Measurements from ENCODE around the gene ABRACL.

Gene ABRACL

DNA sequence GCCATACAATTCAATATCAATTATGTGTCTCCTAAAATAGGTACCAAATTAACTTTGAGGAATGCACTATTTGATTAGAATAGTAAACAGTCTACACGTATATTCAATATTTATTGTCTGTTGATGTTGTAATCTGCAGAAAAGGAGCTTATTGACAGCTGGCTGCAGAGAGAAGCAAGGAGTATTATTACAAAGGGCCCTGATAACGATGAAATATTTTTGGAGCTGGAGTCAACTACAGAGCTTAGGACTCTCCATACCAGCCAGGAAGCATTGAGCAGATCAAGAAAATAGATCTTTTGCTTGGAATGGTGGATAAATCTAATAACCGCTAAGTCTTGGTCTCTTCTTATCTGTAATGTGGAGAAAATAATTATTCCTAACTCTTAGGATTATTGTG is 25.5 kb downstream of the ABRACL start:
- no peaks in the 10 kb centered on the region for H3K36me3 Mint-ChIP-seq (ENCODE audit: low read depth)
- no peak overlapping the region for H3K4me3 Mint-ChIP-seq
- no peaks in the 10 kb centered on the region for H3K9me3 Mint-ChIP-seq
- no peak overlapping the region for H3K27ac Mint-ChIP-seq
- no peak for DNase-seq
- TF ChIP-seq, protein P1, sequence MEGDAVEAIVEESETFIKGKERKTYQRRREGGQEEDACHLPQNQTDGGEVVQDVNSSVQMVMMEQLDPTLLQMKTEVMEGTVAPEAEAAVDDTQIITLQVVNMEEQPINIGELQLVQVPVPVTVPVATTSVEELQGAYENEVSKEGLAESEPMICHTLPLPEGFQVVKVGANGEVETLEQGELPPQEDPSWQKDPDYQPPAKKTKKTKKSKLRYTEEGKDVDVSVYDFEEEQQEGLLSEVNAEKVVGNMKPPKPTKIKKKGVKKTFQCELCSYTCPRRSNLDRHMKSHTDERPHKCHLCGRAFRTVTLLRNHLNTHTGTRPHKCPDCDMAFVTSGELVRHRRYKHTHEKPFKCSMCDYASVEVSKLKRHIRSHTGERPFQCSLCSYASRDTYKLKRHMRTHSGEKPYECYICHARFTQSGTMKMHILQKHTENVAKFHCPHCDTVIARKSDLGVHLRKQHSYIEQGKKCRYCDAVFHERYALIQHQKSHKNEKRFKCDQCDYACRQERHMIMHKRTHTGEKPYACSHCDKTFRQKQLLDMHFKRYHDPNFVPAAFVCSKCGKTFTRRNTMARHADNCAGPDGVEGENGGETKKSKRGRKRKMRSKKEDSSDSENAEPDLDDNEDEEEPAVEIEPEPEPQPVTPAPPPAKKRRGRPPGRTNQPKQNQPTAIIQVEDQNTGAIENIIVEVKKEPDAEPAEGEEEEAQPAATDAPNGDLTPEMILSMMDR (IDR thresholded peaks at IDR 0.05) = no peak
- no peaks in the 10 kb centered on the region for H3K27me3 Mint-ChIP-seq (ENCODE audit: low read depth, poor library complexity)
- no peaks in the 10 kb centered on the region for H3K4me1 Mint-ChIP-seq

DNA sequence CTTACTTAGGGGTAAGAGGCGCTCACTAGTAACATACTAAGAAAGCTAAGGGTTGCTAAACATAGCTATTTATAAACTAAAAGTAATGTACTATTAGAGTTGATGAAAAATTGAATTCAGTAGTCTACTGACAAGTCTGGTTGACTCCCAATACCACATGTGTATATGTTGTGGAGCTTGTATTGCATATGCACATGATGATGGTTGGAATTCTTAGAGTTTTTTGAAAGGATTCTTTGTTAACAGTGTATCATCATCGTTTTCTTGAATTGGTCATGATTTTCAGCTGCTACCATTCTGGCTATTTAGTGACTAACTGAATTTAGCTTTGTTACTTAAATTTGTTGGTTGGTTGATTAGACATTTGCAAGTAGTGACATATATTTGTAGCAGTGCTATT is 27.2 kb downstream of the ABRACL start:
- no peak for DNase-seq
- Mint-ChIP-seq H3K9me3 (no peaks in the 10 kb centered on the region), H3K4me1 (no peaks in the 10 kb centered on the region), H3K27ac (no peak overlapping the region), H3K4me3 (no peak overlapping the region), H3K36me3 (ENCODE audit: low read depth) (no peaks in the 10 kb centered on the region), H3K27me3 (ENCODE audit: low read depth, poor library complexity) (no peaks in the 10 kb centered on the region)
- TF ChIP-seq, protein P1 (IDR thresholded peaks at IDR 0.05) = no peak

DNA sequence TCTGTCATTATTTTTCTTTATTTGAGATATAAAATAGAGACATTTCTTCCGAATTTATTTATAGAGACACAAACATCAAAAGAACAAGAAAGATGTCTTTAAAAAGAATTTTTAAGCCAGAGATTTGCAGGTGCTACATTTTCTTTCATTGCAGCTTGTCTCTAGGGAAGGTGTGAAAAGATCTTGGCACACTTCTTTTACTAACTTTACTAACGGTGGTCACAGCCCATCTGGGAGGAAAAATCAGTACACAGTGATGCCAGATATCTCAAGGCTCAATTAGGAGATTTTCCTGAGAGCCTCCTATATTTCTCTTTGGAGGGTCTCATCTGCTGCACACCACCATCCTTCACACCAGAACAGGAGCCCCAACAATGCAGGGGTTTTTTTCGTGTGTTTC is 29.5 kb downstream of the ABRACL start:
- TF ChIP-seq, protein P1 (IDR thresholded peaks at IDR 0.05) = no peak
- no peaks in the 10 kb centered on the region for H3K4me1 Mint-ChIP-seq
- no peaks in the 10 kb centered on the region for H3K9me3 Mint-ChIP-seq
- H3K27me3 Mint-ChIP-seq (ENCODE audit: low read depth, poor library complexity) = no peaks in the 10 kb centered on the region
- H3K4me3 Mint-ChIP-seq = no peak overlapping the region
- no peak for DNase-seq
- H3K27ac Mint-ChIP-seq = no peak overlapping the region
- H3K36me3 Mint-ChIP-seq (ENCODE audit: low read depth) = no peaks in the 10 kb centered on the region

DNA sequence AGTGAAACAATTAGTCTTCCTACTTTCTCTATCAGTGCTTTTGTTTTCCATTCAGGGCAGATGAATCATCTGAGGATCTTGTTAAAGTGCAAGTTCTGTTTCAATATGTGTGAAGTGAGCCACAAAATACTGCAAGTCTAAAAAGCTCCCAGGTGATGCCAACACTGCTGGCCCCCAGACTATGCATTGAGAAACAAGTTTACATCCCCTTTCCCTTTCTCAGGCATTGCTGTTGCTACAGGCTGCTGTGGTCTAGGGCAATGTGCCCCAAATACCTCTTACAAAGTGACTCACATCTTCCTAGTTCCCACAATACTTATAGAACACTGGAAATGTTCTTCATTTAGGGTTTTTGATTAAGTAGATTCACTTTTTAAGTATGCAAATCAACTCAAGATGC is 31.8 kb downstream of the ABRACL start:
- no peak for DNase-seq
- no peaks in the 10 kb centered on the region for H3K9me3 Mint-ChIP-seq
- H3K4me1 Mint-ChIP-seq = peaks cover 2% of the 10 kb centered on the region
- TF ChIP-seq, protein P1 (IDR thresholded peaks at IDR 0.05) = no peak
- no peak overlapping the region for H3K27ac Mint-ChIP-seq
- H3K27me3 Mint-ChIP-seq (ENCODE audit: low read depth, poor library complexity) = no peaks in the 10 kb centered on the region
- H3K36me3 Mint-ChIP-seq (ENCODE audit: low read depth) = no peaks in the 10 kb centered on the region
- H3K4me3 Mint-ChIP-seq = no peak overlapping the region

DNA sequence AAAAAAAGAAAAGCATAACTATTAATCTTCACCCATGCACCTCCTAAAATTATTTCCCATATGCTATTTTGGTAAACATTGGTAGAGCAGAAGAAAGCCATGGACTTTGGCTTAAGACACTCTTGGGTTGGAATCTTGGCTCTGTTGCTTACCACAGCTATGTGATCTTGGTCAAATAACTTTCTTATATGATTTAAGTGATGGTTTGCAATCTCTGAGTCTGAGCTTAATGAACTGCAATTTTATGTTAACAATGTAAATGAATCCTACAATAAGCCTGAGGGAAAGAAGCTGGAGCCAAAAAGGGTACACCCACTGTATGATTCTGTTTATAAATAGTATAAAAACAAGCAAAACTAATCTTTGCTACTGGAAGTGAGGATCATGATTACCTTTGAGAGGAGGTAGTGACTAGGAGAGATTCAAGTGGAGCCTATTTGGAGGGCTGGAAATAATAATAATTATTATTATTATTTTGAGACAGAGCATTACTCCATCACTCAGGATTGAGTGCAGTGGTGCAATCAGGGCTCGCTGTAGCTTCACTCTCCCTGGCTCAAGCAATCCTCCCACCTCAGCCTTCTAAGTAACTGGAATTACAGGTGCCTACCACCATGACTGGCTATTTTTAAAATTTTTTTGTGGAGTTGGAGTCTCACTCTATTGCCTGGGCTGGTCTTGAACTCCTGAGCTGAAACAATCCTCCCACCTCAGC is 34.5 kb downstream of the ABRACL start:
- no peaks in the 10 kb centered on the region for H3K27me3 Mint-ChIP-seq (ENCODE audit: low read depth, poor library complexity)
- no peaks in the 10 kb centered on the region for H3K9me3 Mint-ChIP-seq
- TF ChIP-seq, protein P1 (IDR thresholded peaks at IDR 0.05) = no peak
- H3K4me3 Mint-ChIP-seq = no peak overlapping the region
- no peak for DNase-seq
- peaks cover 18% of the 10 kb centered on the region for H3K4me1 Mint-ChIP-seq
- H3K27ac Mint-ChIP-seq = no peak overlapping the region
- H3K36me3 Mint-ChIP-seq (ENCODE audit: low read depth) = no peaks in the 10 kb centered on the region

DNA sequence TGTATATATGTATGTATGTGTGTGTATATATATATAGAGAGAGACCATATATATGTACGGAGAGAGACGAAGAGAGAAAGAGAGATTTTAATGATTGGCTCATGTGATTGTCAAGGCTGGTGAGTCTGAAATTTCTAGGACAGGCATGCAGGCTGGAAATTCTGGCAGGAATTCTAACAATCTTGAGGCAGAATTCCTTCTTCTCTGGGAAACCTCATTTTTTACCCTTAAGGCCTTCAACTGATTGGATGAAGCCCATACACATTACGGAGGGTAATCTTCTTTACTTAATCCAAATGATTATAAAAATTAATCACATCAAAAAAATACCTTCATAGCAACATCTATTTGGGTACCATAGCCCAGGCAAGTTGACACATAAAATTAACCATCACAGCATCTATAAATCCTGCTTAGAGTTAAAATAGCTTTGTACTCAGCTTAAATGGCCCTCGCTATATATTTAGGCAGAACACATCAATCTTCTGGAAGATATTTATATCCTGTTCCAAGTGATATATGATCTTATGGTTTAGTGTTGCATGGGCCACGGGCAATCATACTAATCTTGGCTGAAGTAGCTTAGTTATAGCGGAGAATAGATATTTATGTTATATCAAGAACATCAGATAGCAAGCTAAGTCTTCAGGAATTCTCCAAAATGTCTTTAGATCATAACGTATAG is 36.6 kb downstream of the ABRACL start:
- Mint-ChIP-seq H3K27me3 (ENCODE audit: low read depth, poor library complexity) (no peaks in the 10 kb centered on the region), H3K4me1 (peaks cover 18% of the 10 kb centered on the region), H3K27ac (no peak overlapping the region), H3K36me3 (ENCODE audit: low read depth) (no peaks in the 10 kb centered on the region), H3K9me3 (no peaks in the 10 kb centered on the region), H3K4me3 (no peak overlapping the region)
- TF ChIP-seq, protein P1 (IDR thresholded peaks at IDR 0.05) = no peak
- DNase-seq = no peak
